A673 (cell line): Measurements from ENCODE around the gene SLPI. TPM values are rescaled to one million over a fixed set of nuclear protein-coding genes. Genes with fewer than 3 reads are reported as not detected.

ENCODE experiments used
- BruUV-seq: library from RNA; stranded (reverse); fragments of 400-500 nt; replicated peaks from 2 replicates; lab custom pipeline; 2021; lab: Mats Ljungman, UMichigan
- CTCF ChIA-PET: fragments of 300-600 bp; sonication (Branson Sonifier 250); formaldehyde crosslinking; loops from one replicate; lab custom pipeline; 2022; ENCODE audit warnings: antibody characterized with exemption; lab: Charles Lee
- POLR2A ChIA-PET: fragments of 300-600 bp; sonication (Branson Sonifier 250); formaldehyde crosslinking; loops from one replicate; lab custom pipeline; 2022; ENCODE audit warnings: antibody characterized with exemption; ENCODE audit not compliant: low non-redundant PET; lab: Charles Lee
- DNase-seq: peaks from one replicate; pipeline ENCODE4 v3.0.0-alpha.2; 2015; ENCODE audit warnings: low spot score
- H3K27ac ChIP-seq: fragments of 200-600 bp; sonication (generic); 2 replicates; pipeline ENCODE4 v1.5.1; 2016; ENCODE audit warnings: mixed run types, low read depth, mild to moderate bottlenecking, mixed read lengths, antibody characterized with exemption, low read length; ENCODE audit not compliant: poor library complexity, severe bottlenecking
- H3K27me3 ChIP-seq: fragments of 200-600 bp; sonication (generic); replicated peaks from 2 replicates; pipeline ENCODE4 v1.6.1; 2017; ENCODE audit warnings: mixed run types, low read depth, mild to moderate bottlenecking, mixed read lengths, antibody characterized with exemption, low read length; ENCODE audit not compliant: insufficient read depth, poor library complexity
- H3K36me3 ChIP-seq: fragments of 200-600 bp; sonication (generic); 2 replicates; pipeline ENCODE4 v1.6.1; 2016; ENCODE audit warnings: mixed run types, mild to moderate bottlenecking, mixed read lengths, antibody characterized with exemption, low read length; ENCODE audit not compliant: insufficient read depth, poor library complexity, severe bottlenecking
- H3K4me1 ChIP-seq: fragments of 200-600 bp; sonication (generic); 2 replicates; pipeline ENCODE4 v1.6.1; 2017; ENCODE audit warnings: mixed run types, mild to moderate bottlenecking, mixed read lengths, antibody characterized with exemption, low read length; ENCODE audit not compliant: insufficient read depth, poor library complexity, severe bottlenecking
- H3K4me3 ChIP-seq: fragments of 200-600 bp; sonication (generic); 2 replicates; pipeline ENCODE4 v1.5.1; 2016; ENCODE audit warnings: low read depth, mixed run types, mild to moderate bottlenecking, mixed read lengths, low read length; ENCODE audit not compliant: poor library complexity, severe bottlenecking
- H3K9me3 ChIP-seq: fragments of 200-600 bp; sonication (generic); 2 replicates; pipeline ENCODE4 v1.6.1; 2016; ENCODE audit warnings: mixed run types, low read depth, mild to moderate bottlenecking, mixed read lengths, antibody characterized with exemption, low read length; ENCODE audit not compliant: poor library complexity, severe bottlenecking
- CTCF ChIP-seq: fragments of 300-800, 200-600 bp; sonication (generic); conservative IDR thresholded peaks from 2 replicates; pipeline ENCODE4 v1.5.1; 2017; ENCODE audit warnings: low read depth, mild to moderate bottlenecking, antibody characterized with exemption, low read length, moderate library complexity, mixed read lengths
- EZH2 ChIP-seq: fragments of 200-600 bp; sonication (generic); IDR thresholded peaks from 2 replicates; pipeline ENCODE4 v1.6.1; 2017; ENCODE audit warnings: borderline replicate concordance, low read depth, mild to moderate bottlenecking, mixed read lengths, antibody characterized with exemption, low read length; ENCODE audit not compliant: poor library complexity, severe bottlenecking
- intact Hi-C: fragments of 100-400 bp; cut with micrococcal nuclease; formaldehyde crosslinking; loops from one replicate; pipeline ENCODE4 v1.10.0; 2022; ENCODE audit not compliant: unreplicated experiment
- total RNA-seq: library from RNA; stranded (reverse); gene quantifications from 2 replicates; pipeline ENCODE4 v1.2.3, GENCODE V29; 2021

SLPI gene
- total RNA-seq, 1 experiment from 2014 or later, result not detected

GRCh38 chr20:45238139-45238538 is 16.2 kb downstream of the SLPI start:
- ChIA-PET CTCF (no interaction called here), POLR2A (no interaction called here)
- H3K27me3 ChIP-seq, result peaks cover 56% of the 10 kb centered on the region
- H3K36me3 ChIP-seq, result no peaks in the 10 kb centered on the region
- H3K4me3 ChIP-seq, result no peak overlapping the region
- H3K27ac ChIP-seq, result no peak overlapping the region
- no TSS peak for BruUV-seq
- no peaks in the 10 kb centered on the region for H3K4me1 ChIP-seq
- intact Hi-C loops, result no loop called here
- TF ChIP-seq CTCF (no peak), EZH2 (no peak)
- no peaks in the 10 kb centered on the region for H3K9me3 ChIP-seq
- DNase-seq, result no peak

- peaks cover 56% of the 10 kb centered on the region for H3K27me3 ChIP-seq
- no peak overlapping the region for H3K4me3 ChIP-seq
- no peak for DNase-seq
- H3K36me3 ChIP-seq, result no peaks in the 10 kb centered on the region
- TF ChIP-seq EZH2, result no peak
- TF ChIP-seq CTCF, result peak; percentile 69
- H3K9me3 ChIP-seq, result no peaks in the 10 kb centered on the region
- H3K4me1 ChIP-seq, result no peaks in the 10 kb centered on the region
- H3K27ac ChIP-seq, result no peak overlapping the region
- intact Hi-C loops, result no loop called here
- ChIA-PET CTCF (no interaction called here), POLR2A (no interaction called here)
- BruUV-seq, result no TSS peak
Measured at GRCh38 chr20:45235995-45236394, 18.4 kb downstream of the SLPI start.

- TF ChIP-seq EZH2 (no peak), CTCF (no peak)
- no peaks in the 10 kb centered on the region for H3K9me3 ChIP-seq
- DNase-seq, result no peak
- ChIA-PET POLR2A (no interaction called here), CTCF (interaction anchor here (1.6 kb wide), 1 partner anchor 73 kb away, joined by 6 read pairs; no protein-coding TSS in a partner anchor)
- peaks cover 64% of the 10 kb centered on the region for H3K27me3 ChIP-seq
- no peak overlapping the region for H3K4me3 ChIP-seq
- no peaks in the 10 kb centered on the region for H3K36me3 ChIP-seq
- no TSS peak for BruUV-seq
- no peaks in the 10 kb centered on the region for H3K4me1 ChIP-seq
- no peak overlapping the region for H3K27ac ChIP-seq
- intact Hi-C loops, result no loop called here
Measured at GRCh38 chr20:45230631-45231030, 23.7 kb downstream of the SLPI start.
